ENCODE data around the gene SMAD9. TPM values are rescaled to one million over a fixed set of nuclear protein-coding genes. Genes with fewer than 3 reads are reported as not detected.

The SMAD9 gene
- 11.2 TPM for total RNA-seq

DNA sequence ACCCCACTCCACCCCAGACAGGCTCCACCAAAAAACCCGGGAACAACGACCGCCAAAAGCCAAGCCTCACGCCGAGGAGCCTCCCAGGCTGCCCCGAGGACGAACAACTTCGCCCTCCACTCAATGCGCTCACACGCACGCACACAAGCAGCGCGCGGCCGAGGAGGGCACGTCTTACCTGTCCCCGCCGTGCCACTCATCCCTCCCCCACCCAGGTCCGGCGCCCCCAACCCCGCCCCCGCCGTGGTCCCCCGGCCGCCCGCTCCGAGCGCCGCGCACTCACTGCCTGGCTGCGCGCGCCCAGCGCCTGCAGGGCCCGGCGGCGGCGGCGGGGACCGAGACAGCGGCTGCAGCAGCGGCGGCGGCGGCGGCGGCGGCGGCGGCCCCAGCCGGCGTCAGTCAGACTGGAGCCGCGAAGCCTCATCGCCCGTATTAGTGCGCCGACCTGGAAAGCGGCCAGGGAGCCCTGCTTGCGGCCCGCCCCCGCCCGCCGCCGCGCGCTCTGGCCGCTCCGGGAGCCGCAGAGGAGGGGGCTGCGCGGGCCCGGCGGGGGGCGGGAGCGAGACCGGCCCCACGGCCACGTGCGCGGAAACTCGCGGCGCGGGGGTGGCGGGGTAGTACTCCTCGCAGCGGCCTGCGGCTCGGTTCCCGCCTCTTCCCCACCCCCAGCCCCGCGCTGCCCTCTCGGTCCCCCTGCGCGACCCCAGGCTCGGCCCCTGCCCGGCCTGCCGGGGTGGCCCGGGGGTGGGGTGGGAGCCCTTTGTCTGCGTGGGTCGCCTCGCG lies at the start of gene SMAD9:
Gene SMAD9, minus strand, starts transcription at position 406 of the 783 bp plus-strand sequence. CDS start 40,549 bp downstream, outside the sequence.
- DNase-seq: peak; percentile 27

GRCh38 chr13:36966404-36966803 lies 46.4 kb upstream of the SMAD9 start:
- DNase-seq: no peak

- no peak for DNase-seq
These were observed 45.7 kb upstream of the SMAD9 start for GRCh38 chr13:36965767-36966166.

GRCh38 chr13:36959456-36960116 lies 39.5 kb upstream of the SMAD9 start:
- no peak for DNase-seq

DNA sequence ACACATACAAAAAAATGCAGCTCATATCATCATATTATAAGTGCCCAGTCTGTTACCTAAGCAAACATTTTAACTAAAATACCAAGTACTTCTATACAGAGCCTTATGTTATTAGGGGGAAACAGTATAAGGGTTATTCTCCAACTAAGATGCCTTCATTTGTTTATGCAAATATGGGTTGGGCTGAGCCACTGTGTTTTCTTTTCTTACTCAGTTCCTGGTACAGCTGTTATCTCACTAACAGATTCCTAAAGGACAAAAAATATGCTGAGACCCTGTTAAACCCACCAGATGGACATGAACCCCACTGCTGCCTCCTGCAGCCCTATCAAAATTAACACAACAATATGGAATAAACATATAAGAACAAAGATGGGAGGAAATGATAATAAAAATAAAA lies 34.5 kb upstream of the SMAD9 start:
- DNase-seq: no peak

GRCh38 chr13:36950920-36951319 lies 30.9 kb upstream of the SMAD9 start:
- DNase-seq: no peak

GRCh38 chr13:36950330-36950729 lies 30.3 kb upstream of the SMAD9 start:
- no peak for DNase-seq

- no peak for DNase-seq
These were observed 25.0 kb upstream of the SMAD9 start for GRCh38 chr13:36945078-36945477.

DNA sequence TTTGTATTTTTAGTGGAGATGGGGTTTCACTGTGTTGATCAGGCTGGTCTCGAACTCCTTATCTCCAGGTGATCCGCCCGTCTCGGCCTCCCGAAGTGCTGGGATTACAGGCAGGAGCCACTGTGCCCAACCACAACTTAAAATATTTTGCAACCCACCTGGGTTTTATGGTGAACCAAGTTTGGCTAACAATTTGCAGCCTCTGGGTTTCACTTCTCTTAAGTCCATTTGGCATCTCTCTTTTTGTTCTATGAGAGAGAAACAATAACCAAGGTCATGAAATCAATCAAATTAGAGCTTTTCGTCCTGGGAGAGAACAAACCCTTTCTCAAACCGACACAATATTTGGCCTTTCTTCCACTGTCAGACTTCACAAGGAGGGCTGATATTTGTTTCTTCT lies 5.6 kb upstream of the SMAD9 start:
- no peak for DNase-seq

DNA sequence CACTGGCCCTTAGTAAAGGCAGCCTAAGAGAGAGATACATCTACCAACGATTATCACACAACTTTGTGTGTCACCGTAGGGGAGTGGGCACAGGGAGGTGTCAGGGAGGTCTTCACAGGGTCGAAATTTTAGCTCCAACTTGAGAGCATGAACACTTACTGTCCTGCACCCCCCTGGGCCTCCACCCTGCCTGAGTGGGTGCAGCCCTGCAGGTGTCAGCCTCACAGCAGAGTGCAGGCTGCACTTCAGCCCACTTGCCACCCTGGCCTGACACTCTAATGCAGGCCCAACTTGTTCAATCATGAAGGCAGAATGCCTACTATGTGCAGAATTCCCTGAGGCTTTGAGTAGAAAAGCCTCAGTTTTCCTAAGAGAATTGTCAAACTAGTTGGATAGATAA lies 4.0 kb upstream of the SMAD9 start:
- no peak for DNase-seq

DNA sequence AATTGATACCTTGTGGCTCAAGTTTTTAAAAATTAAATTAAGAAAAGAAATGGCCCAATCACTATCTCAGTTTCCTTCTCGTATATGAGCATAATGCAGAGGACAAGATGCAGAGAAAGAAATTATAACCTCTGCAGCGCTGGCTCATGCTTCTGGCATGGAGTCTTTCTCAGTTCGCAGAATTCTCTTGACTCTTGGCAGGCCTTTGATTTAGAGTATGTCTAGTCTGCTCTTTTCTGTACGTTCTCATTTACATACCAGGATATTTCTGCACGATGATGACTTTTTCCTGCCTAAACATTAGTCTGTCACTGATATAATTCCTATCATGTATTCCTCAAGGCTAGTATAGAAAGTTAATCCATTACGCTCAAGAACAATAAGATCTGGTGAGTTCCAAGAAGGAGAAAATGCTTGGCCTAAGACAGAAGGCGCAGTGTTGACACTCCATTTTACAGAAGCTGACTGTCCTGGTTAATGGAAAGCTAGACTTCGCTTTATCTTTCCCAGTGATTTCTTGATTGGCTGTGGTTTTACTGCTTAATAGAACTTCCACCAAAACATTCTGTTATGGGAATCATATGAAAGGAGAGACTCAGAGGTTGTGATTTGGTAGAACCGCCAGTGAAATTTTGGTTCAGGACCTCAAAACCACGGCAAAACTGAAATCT lies 1.7 kb upstream of the SMAD9 start:
- DNase-seq: no peak

DNA sequence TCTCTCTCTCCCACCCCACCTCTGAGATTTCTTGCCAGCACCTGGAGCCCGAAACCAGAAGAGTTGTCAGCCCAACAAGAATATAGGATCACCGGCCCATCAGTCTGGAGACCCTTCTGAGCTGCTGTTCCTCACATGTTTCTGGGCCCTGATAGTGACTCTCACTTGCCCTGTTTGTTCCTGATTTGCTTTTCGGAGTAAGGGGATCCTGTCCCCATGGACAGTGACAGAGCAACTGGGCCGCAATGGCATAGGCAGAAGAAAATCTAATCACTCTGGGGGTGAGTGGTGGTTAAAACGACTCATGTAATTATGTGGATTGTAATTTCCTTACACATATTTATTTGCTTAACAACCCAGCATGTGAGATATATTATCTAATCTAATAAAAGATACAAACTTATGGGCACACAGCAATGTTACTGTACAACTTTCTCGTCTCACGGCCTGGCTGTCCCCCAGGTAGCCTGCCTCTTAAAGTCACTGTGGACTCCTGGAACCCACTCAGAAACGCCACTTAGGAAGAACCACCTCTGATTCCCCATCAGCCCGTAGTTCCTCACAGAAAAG lies 663 bp upstream of the SMAD9 start:
- DNase-seq: no peak

- DNase-seq: no peak
These were observed 736 bp downstream of the SMAD9 start for GRCh38 chr13:36919171-36919832.

- peak; percentile 14 for DNase-seq
These were observed 1.5 kb downstream of the SMAD9 start for GRCh38 chr13:36918246-36919131.

DNA sequence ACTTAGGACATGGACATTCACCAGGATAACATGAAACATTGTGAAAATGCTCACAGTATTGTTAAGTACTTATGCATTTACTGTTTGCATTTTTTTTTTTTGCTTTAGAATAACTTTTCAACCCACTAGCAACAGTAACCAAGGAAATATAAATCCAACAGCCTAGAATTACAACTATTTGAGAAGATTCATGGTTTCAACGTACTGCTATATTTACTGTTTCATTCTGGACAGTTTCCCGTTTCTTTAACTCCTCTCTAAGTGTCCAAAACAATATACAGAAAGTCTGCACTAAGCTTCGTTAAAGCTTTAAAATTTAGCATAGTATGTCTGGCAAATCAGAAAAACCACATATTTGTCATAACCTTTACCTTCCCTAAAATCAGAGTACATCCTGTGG lies 2.7 kb downstream of the SMAD9 start:
- no peak for DNase-seq

DNA sequence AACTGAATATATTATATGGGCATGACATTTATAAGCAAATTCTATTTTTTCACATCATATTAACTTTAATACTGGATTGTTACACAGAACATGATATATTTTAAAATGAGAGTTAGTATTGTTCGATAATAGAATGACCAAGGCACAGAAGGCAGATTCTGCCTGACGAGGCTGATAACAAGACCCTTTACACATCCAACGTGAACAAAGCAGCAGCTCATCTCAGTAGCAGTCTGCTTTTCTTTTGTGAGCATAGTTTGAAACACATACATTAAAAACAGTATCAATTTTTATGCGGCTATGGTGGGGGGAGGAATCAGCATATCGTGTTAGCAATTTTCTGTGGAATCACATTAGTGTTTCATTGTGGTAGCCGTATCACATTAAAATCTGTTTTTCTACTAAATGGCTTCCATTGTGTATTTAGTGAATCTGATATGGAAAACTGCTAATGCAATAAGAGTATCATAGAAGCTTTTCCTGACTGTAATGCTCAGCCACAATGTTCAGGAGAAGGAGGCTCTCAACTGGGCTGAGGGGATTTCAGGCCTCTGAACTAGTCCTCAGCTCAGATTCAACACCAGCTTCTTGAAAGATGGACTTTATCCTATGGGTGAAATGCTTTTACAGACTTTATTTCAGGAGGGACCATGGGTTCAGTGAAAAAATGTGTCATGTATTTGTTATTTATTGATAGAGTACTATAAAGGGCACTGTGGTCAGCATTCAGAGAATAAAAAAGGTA lies 4.0 kb downstream of the SMAD9 start:
- DNase-seq: no peak

DNA sequence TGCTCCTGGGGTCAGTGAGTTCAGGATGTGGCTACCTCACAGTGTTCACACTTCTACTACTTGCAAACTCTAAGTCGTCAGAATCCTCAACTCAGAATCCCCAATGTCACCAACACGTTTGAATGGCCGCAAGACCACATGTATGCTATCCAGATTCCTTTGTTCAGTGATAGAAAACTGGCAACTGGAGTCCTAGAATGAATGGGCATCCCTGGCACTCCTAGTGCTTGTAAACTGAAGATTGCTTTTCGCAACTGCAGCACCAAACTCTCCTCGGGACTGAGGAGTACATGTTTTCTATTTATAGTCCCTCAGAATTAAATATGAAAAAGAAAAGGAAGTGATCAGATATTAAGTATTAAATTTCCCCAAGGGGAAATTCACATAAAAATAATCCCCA lies 4.9 kb downstream of the SMAD9 start:
- no peak for DNase-seq

DNA sequence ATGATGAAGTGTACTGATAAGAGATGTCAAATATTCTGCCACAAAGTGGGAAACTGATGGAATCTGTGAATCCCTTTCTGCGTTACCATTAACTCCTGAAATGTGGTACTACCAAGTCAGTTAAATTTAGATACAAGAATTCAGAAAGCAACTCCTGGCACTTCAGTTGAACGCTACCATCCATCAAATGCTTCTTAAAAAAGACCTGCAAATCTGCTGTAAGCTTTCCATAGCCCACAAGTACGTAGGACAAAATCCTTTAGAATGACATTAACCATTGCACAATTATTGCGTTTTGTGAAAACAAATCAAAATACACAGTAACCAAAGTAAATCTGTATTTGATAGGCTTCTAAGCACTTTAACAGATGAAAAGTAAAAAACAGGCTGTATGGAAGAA lies 5.4 kb downstream of the SMAD9 start:
- no peak for DNase-seq

GRCh38 chr13:36913463-36913862 lies 6.6 kb downstream of the SMAD9 start:
- DNase-seq: no peak

DNA sequence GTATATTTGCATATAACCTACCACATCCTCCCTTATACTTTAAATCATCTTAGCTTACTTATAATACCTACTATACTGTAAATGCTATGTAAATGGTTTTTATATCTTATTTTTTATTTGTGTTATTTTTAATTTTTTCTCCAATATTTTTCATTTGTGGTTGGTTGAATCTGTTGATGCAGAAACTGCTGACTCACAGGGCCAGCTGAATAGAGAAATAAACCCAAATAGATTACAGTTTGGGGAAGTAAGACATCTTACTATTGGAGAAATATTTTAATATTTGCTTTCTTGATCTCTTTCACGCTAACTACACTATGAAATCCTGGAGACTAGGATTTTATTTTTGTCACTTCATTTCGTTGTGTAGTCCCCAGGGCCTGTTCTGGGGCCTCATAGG lies 7.1 kb downstream of the SMAD9 start:
- DNase-seq: no peak

DNA sequence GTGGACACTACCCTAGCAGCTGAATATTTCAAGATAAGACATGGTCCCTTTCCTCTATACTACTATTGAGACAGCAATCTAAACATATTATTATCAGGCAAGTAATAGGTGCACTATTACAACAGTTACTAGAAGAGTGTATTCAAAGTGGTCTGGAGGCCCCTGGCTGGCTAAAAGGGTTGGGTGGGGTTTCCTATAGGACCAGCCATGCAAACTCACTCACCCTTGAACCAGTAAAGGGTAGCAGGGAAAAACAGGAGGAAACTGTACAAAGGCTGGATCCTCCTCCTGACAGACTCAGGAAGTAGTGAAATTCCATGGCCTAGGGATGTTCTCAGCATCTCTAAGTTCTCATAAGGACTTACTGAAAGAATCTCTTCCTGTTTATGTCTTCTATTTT lies 7.7 kb downstream of the SMAD9 start:
- no peak for DNase-seq

Data from skin of body (tissue), 2 donors.